Gastrocnemius medialis (tissue), 4 donors: ENCODE data around the gene F13B.

Source experiments
- POLR2A ChIP-seq, 2 donors: fragments of 450-650 bp; IDR thresholded peaks; one replicate each; pipeline ENCODE4 v1.6.1; 2017; ENCODE audit warnings: antibody characterized with exemption in 2 of 2, mild to moderate bottlenecking in 2 of 2, moderate library complexity in 2 of 2
- TF ChIP-seq, protein P1 (sequence below), 5 experiments: fragments of 450-650 bp in 3 of 5; fragments of 200-600 bp in 2 of 5; sonication (generic) in 2 of 5; IDR thresholded peaks in 4 of 5; conservative IDR thresholded peaks in 1 of 5; 1 replicate in 4 of 5; 2 replicates in 1 of 5; pipeline ENCODE4 v1.5.1; 2016 to 2019; ENCODE audit warnings: antibody characterized with exemption in 5 of 5, mild to moderate bottlenecking in 3 of 5, moderate library complexity in 3 of 5

DNA sequence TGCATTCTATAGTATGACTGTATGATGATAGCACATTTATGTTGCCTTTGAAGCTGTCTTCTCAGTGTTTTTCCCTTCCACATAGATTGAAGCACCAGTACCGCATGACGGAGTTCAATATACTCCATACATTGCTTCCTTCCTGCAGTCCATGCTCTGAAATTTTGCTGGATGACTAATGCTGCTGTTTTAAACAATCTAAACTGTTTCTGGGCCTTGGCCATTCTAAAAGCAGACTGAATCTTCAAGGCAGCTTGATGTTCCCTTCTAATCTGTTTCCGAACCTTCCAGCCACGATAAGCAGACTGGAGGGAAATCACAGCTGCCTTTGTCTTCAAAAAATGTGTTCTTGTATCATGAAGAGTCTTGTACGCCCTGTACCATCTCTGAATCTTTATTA is 36.2 kb upstream of the F13B start:
- TF ChIP-seq, protein P1, sequence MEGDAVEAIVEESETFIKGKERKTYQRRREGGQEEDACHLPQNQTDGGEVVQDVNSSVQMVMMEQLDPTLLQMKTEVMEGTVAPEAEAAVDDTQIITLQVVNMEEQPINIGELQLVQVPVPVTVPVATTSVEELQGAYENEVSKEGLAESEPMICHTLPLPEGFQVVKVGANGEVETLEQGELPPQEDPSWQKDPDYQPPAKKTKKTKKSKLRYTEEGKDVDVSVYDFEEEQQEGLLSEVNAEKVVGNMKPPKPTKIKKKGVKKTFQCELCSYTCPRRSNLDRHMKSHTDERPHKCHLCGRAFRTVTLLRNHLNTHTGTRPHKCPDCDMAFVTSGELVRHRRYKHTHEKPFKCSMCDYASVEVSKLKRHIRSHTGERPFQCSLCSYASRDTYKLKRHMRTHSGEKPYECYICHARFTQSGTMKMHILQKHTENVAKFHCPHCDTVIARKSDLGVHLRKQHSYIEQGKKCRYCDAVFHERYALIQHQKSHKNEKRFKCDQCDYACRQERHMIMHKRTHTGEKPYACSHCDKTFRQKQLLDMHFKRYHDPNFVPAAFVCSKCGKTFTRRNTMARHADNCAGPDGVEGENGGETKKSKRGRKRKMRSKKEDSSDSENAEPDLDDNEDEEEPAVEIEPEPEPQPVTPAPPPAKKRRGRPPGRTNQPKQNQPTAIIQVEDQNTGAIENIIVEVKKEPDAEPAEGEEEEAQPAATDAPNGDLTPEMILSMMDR (IDR thresholded peaks at IDR 0.05 in 4 of 5, conservative IDR thresholded peaks at IDR 0.05 in 1 of 5), result no peak
- TF ChIP-seq POLR2A (IDR thresholded peaks at IDR 0.05), result no peak
